Head of caudate nucleus (tissue), 42 donors: ENCODE data around the gene BCAR3.
"Not testable (repeated sequence)": the region's sequence is repeated elsewhere in the genome, so short reads cannot be mapped to it uniquely, and the experiment has no call there.

ENCODE experiments used
- DNase-seq, 42 donors: peaks; one replicate each; pipeline versions ENCODE4 v3.0.0 to v3.0.0-alpha.2; 2020 to 2021; ENCODE audit warnings: mixed read lengths in 7 of 42
- intact Hi-C: fragments of 100-400 bp; cut with DNase I; formaldehyde crosslinking; loops from one replicate; pipeline ENCODE4 v1.15.0; 2022

Gene BCAR3

DNA sequence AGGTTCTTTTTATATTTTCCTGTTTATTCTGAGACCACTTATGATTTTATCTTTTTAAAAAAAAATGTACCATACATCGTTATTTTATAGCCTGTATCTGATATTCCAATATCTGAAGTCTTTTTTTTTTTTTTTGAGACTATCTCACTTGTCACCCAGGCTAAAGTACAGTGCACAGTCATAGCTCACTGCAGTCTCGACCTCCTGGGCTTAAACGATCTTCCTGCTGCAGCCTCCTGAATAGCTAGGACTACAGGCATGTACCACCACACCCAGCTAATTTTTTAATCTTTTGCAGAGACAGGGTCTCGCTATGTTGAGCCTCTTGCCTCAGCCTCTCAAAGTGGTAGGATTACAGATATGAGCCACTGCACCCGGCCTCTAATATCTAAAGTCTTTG is 25.1 kb downstream of the BCAR3 start:
- no peak for DNase-seq
- intact Hi-C loops, result no loop called here

DNA sequence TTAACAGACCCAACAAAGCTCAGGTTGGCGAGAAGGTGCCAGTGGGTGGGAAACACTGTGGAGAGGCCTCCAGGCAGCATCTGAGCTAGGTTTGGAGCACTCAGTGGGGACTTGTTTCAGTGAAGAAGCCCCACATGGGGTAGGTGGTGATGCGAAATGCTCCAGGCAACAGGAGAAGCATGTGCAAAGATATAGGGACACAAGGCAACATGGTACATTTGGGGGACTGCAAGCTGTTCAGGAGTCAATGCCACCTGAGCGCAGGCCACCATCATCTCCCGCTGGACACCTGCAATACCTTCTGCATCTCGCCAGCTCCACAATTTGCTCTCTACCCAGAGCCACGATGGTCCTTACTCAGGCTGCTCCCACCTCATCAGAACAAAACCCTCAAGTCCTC is 28.0 kb downstream of the BCAR3 start:
- intact Hi-C loops, result no loop called here

DNA sequence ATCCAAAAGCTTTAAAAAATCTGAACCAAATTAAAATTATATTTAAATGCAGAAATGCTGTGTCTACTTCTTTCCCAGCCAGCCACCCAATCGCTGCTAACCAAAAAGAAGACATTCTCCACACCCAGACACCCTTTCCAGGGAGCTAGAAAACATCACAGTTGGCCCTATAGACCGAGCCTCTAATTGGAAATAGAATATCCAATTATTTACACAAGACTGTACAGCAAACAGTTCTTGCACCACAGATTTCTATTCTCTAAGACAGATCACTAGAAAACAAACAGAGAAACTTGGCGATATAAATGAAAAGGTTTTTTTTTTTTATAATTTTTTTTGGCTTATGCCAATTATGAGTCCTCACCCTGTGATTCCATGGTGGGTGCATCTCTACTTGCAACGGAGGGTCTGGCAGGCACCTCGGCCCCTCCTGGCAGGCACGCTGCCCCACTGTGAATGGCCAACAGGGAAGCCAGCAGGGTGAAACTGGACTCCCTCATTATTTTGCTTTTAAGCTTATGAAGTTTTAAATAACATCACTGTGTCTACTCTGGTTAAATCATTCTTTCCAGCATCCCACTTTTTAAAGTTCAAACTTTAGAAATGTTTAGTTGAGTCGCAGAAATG is 29.2 kb downstream of the BCAR3 start:
- intact Hi-C loops, result no loop called here
- DNase-seq, result peak in 1 of 42 donors; percentile 31

More for the DNA sequence above, 28.0 kb downstream of the BCAR3 start:
- DNase-seq, result peak in 1 of 42 donors; percentile 14

DNA sequence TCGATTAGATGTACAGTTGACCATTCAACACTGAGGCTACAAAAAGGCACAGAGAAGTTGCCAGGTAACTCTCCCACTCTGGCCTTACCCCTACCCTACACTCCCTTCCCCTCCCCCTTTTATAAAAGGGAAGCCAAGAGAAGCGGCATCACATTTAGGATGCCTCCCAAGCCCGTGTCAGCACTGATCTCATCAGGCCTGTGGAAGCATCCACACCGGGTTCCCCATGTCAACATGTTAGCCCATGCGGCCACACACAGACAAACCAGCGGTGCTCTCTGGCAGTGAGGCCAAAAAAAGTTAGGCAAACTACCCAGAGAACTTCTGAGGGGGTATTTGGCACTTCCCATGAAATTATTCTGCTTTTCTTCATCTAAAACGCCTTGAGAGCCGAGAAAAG is 29.9 kb downstream of the BCAR3 start:
- intact Hi-C loops, result no loop called here
- DNase-seq, result peak in 1 of 42 donors; percentile 31

DNA sequence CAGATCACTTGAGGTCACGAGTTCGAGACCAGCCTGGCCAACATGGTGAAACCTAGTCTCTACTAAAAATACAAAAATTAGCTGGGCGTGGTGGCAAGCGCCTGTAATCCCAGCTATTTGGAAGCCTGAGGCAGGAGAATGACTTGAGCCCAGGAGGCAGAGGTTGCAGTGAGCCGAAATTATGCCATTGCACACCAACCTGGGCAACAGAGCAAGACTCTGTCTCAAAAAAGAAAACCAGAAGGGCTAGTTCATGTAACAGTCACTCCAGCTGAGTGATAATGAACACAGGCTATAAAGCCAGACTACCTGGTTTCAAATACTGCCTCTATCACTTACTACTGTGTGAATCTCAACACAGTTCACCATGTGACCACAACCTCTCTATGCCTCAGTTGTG is 31.5 kb downstream of the BCAR3 start:
- intact Hi-C loops, result not testable (repeated sequence)
- DNase-seq, result peak in 1 of 42 donors; percentile 24

DNA sequence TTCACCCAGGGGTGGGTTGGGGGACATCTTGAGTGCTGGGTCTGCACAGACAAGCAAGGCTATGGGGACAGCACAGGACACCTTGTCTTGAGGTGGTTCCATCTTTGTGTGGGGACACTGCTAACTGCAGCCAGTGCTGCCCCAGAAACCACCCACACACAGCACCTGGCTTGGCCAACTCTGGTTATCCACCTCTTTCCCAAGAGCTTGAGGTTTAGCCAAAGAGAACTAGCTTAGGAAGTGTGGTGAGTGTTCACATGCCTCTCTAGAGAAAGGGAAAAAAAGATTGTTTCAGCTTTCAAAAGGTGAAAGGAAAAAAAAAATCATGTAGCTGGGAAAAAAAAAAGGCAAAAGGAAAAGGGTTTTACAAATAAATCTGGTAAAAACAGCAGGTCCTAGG is 32.4 kb downstream of the BCAR3 start:
- no peak for DNase-seq
- intact Hi-C loops, result no loop called here

DNA sequence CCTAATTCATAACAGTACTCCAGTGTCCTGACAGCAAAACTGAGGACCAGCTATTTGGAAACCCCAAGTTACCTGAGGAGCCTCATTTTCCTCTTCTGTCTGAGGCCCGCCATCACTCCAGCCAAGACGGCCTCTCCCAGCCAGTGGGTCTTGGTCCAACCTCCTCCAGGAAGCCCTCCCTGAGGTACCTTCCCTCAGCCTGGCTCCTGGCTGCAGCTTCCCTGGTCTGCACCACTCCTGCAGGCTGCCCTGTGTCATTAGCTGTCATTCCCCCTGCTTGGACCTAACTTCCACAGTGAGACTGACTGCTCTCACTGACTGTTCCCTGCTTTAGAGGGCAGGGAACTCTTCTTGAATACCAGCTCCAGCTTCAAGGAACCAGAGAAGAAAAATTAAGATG is 33.0 kb downstream of the BCAR3 start:
- intact Hi-C loops, result no loop called here
- peak in 1 of 42 donors; percentile 31 for DNase-seq

DNA sequence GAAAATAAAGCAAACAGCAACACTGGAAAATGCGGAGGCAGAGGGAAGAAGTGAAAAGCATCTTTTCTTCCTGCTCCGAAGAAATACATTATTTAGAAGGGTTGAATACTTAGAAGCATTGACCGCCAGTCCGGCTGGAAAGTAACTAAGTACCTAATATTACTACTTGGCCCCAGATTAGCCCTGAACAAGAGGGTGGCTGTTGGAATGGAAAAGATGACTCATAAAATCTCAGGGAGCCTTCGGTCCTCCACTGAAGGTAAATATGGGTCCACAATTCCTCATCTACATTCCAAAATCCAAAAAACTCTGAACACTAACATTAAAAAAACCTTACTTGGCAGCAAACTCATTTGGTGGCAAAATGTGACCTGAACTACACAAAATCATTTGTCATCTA is 40.1 kb downstream of the BCAR3 start:
- DNase-seq, result peak in 1 of 42 donors; percentile 36
- intact Hi-C loops, result no loop called here

DNA sequence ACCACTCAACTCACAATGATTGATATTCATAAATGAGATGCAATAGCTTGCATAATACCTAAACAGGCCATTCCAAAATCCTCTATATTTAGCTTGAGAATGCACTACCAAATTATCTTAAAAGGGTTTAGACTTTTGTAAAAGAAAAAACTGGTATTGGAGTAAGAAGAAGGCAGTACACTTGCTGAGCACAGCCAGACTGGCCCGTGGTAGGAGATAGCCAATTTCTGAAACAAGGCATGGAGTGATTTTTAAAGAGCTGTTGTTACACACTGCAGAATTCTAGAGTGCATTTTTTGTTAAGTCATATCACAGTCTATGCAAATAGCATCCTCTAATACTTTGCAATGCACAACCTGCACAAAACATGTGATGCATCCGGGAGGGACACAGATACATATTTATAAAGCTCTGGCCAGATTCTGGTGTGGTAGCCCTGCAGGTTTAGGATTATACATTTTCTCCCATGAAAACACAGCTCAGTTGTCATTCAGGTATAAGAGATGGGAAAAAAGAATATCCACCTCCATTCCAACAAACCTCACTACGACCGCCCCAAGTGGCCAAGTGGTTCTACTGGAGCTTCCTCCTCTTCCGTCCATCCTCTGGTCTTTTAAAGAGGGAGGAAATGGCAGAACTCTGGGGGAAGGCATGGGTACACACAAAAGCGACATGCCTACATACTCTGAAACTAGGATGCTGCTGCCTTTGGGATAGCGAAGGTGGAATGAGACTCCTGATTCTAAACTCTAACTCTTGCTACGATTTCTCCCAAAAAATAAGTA is 40.8 kb downstream of the BCAR3 start:
- intact Hi-C loops, result no loop called here
- peak in 1 of 42 donors; percentile 26 for DNase-seq

DNA sequence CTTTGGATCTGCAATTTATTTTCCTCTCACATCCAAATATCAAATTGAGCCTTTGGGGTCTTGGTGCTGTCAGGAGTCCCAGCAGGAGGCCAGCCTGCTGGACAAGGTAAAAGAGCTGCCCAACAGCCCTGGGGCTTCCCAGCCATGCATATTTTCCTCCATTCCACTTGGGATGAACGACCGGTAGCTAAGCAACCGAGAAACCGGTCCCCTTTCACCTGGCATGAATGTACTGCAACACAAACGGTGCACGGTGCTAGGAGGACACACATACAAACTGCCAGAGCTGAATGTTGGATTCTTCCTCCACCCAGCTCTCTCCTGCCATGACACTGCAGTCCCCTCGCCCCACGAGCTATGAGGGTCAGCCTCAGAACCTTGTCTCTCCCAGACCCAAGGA is 42.7 kb downstream of the BCAR3 start:
- intact Hi-C loops, result no loop called here
- DNase-seq, result peak in 4 of 42 donors; percentile 17 to 35 (median 22)

DNA sequence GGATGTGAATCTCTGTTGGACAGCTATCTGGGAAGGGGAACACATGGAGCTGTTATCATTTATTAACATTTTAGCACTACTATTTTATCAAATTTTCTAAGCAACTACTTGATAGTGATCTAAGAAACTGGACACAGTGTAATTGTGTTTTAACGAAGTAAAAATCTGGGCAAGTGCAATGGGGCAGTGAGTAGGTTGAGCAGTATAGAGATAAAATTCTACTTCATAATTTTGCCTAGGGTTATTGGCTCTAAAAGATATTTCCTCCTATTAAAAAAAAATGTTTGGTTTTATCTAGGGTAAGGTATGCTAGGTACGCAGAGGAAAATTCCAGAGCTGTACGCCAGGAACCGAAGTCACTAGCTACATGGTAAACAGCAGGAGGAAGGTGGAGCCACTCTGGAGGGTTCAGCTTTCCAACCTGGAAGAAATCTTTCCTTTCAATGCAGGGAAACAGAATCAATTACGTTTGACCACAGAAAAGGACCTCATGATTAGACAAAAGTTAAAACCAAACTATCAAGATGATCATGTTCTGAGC is 43.3 kb downstream of the BCAR3 start:
- intact Hi-C loops, result no loop called here
- DNase-seq, result peak in 1 of 42 donors; percentile 14

DNA sequence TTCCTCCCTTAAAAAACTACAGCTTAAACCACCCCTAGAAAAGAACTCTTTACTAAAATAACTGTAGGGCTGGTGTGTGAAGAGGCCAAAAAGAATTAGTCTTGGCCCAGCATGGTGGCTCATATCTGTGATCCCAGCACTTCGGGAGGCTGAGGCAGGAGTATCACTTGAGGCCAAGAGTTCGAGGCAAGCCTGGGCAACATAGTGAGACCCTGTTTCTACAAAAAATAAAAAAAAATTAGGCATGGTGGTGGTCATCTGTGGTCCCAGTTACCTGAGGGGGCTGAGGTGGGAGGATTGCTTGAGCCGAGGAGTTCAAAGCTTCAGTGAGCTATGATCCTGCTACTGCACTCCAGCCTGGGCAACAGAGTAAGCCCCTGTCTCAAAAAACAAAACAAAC is 44.9 kb downstream of the BCAR3 start:
- intact Hi-C loops, result no loop called here
- DNase-seq, result peak in 1 of 42 donors; percentile 29

DNA sequence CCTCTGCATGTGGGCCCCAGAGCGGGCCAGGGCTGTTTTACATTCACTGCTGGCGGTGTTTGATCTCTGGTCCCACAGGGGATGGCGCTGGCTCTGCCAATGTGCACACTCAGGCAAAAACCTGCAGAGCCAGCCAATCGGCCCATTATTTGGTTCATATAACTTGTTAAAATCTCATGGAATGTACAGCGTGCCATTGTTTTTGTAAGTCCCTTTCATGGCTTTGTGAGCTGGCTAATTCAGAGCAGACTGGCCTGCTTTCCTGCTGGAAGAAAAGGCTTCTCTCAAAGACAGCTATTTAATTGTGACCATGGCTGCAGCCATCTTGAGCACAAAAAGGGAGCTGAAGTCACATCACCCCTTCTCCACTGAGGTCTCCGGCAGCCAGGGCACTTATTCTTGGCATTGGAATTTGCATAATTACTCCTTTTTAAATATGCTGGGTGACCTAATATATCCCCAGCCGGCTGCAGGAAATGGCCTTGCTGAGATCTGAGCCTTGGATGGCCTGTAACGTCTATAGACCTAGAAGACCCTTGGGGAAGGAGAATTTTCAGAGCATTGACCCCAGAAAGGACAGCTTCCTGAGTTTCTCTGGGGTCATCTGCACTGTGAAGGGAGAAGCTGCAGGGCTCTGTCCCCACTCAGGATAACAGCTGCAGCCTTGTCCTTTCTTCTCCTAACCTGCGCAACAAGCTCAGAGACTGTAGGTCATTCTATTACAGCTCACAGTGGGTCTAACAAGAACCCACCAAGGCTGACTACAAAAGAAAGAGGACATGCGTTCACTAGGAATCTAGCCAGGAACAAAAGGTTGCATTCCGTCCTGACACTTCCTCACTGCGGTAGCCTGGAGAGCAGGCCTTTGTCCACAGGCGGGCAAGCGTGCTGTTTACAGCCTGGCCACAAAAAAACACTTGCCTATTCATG is 45.8 kb downstream of the BCAR3 start:
- peak in 35 of 42 donors; percentile 14 to 76 (median 55) for DNase-seq
- intact Hi-C loops, result no loop called here

DNA sequence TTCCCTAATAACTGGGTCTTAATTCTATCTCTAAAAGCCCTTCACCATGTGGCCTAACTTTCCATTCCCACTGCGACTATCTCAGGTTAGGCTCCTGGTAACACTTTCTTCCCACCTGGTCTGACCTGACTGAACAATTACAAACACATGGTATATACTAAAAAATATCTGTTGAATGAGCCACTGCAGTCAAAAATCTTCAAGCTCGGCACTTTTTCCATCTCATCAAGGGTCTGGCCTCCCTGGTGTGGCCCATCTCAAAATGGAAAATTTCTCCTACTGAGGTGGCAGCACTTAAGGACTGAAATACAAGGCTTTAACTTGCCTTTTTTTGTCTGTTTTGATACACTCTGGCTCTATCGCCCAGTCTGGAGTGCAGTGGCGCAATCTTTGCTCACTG is 48.3 kb downstream of the BCAR3 start:
- DNase-seq, result peak in 1 of 42 donors; percentile 12
- intact Hi-C loops, result no loop called here

DNA sequence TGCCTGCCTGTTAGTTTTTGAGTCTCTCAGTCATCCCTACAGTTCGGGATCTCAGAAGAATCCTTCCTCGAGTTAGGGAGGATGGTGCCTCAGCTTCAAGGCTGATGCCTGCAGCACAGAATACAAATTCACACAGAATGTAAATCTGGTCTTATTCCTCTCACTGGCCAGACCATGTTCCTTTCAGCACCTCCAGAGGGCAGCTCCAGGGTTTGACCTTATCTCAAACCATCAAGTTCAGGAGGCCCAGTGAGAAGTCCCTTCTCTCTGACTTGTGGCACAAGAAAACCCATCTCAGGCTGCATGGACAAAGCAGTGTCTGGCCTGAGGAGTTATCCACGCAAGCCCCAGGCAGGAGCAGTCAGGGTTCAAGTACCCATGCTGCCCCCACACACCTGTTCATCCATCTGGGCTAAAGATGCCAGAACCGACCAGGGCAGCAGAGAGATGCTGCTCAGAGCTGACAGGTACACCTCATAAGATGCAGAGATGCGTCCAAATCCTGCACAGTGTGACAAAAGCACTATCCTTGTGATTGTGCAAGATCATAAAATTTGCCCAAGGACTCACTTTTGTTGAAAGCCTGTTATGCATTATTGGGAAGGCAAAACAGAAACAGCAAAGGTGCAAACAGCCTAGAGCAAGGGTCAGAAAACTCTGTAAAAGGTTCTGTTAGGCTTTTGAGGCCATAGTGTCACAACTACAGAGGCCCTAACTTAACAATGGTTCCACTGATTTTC is 49.8 kb downstream of the BCAR3 start:
- intact Hi-C loops, result no loop called here
- peak in 1 of 42 donors; percentile 34 for DNase-seq

DNA sequence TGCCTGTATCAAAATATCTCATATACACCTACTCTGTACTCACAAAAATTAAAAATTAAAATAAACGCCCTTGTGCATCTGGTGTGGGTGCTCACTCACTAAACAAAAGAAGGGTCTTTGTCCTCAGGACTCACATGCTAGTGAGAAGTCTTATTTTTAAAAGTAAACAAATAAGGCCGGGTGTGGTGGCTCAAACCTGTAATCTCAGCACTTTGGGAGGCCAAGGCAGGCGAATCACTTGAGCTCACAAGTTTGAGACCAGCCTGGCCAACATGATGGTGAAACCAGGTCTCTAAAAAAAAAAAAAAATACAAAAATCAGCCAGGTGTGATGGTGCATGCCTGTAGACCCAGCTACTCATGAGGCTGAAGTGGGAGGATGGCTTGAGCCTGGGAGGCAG is 51.5 kb downstream of the BCAR3 start:
- intact Hi-C loops, result no loop called here
- peak in 1 of 42 donors; percentile 29 for DNase-seq

DNA sequence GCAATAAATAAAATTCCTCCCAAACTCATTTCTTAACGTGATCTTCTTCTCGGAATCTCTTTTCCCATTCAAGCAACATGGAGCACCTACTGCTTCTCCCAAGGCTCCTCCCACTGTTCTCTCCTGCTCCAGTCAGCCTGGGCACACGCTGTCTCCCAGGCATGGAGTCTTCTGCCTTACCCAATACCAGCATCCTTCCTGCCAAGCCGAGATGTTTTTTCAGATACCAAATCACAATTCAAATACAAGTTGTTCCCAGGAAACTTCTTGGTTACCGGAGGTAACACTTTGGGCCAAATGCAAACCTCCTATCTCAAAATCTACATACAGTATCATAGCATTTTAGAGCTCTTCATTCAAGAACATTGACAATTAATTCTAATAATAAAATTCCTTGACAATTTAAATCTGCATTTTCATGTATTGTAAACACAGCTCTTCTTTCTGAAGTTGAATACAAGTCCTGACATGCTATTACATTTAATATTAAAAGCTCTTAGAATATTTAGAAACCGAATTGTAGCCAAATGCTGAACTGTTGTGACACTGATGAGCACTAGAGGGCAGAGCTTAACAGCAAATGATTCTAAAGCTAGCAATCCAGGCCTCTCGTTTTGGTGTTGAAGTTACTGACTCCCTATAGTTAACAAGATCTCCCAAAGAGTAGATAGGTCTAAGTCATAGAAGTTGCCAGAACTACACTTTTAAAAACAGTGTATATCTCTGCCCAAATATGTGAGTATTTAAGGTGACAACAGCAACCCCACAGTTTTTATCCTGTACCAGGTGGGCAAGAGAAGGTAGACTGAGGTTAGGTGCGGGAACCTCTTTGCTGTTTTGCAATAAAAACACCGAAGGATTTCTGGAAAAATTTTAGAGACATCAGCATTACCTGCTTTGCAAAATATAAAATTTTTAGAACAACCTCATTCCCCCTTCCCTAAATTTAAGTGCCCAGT is 52.3 kb downstream of the BCAR3 start:
- peak in 24 of 42 donors; percentile 24 to 81 (median 58) for DNase-seq
- intact Hi-C loops, result loop anchor here (2.0 kb wide), 2 partner anchors 183 to 215 kb away; no protein-coding TSS in a partner anchor
